Dedifferentiated amniotic fluid mesenchymal stem cell (primary cell): ENCODE data around the gene OCA2.
"Not testable (repeated sequence)": the region's sequence is repeated elsewhere in the genome, so short reads cannot be mapped to it uniquely, and the experiment has no call there.

Source experiments
- DNase-seq: peaks from one replicate; pipeline ENCODE4 v3.0.0-alpha.2; 2016; ENCODE audit errors: extremely low spot score

The OCA2 gene

GRCh38 chr15:27725731-27726130, 373.4 kb downstream of the OCA2 start:
- no peak for DNase-seq

- DNase-seq, result no peak
These were observed 375.3 kb downstream of the OCA2 start for GRCh38 chr15:27723821-27724220.

GRCh38 chr15:27722102-27722501, 377.0 kb downstream of the OCA2 start:
- DNase-seq, result no peak

- DNase-seq, result no peak
These were observed 384.4 kb downstream of the OCA2 start for GRCh38 chr15:27714675-27715074.

- DNase-seq, result not testable (repeated sequence)
These were observed 385.3 kb downstream of the OCA2 start for GRCh38 chr15:27713850-27714249.

- DNase-seq, result no peak
These were observed 391.9 kb downstream of the OCA2 start for GRCh38 chr15:27707257-27707656.

GRCh38 chr15:27706300-27706699, 392.8 kb downstream of the OCA2 start:
- DNase-seq, result no peak

GRCh38 chr15:27705056-27705455, 394.1 kb downstream of the OCA2 start:
- DNase-seq, result no peak
